Hematopoietic multipotent progenitor cell treated with erythropoietin and hydrocortisone succinate and interleukin-3 and kit ligand, for 15 days (in vitro differentiated cells): Measurements from ENCODE around the gene NOL4L.

Experiments used
- DNase-seq: peaks from one replicate; pipeline ENCODE4 v3.0.0-alpha.2; 2015; ENCODE audit warnings: low spot score

The NOL4L gene

GRCh38 chr20:32483351-32484224 lies 101.5 kb downstream of the NOL4L start:
- DNase-seq = no peak

GRCh38 chr20:32482442-32483261 lies 102.5 kb downstream of the NOL4L start:
- no peak for DNase-seq

GRCh38 chr20:32482143-32482441 lies 103.0 kb downstream of the NOL4L start:
- no peak for DNase-seq

DNA sequence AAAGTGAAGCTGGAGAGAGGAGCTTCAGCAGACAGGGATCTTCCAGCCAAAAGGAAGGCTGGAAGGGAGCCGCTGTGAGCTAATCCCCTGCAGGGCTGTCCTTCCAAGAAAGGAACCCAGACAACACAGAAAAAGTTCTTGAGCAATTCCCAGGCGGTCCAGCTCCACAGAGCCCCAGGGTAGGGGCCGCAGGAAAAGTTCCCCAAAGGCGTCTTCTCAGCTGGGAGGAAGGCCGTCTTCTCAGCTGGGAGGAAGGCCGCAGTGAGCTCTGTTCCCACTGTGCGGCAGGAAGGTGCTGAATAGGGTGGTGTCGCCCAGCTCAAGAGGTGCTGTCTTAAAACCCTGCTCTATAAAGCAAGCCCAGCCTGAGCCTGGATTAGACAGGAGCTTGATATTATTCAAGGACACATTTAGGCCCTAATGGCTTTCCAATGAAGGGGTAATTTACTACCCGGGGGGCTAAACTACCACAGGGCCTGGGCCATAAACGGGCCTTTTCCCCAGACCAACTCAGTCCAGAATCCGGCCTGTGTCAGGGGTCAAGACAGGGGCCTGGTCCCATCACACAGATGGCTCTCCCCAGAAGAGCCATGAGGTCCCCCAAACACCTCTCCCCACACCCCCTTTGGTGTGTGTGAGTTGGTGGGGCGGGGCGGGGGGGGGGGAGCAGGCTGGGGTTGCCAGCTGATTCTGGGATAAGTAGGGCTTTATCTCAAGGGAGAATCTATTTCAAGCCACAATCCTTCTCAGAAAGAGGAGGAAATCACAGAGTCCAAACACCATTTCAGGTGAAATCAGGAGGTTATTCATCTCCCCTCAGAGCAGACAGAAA lies 103.6 kb downstream of the NOL4L start:
- DNase-seq = no peak

GRCh38 chr20:32480371-32481241 lies 104.5 kb downstream of the NOL4L start:
- no peak for DNase-seq

DNA sequence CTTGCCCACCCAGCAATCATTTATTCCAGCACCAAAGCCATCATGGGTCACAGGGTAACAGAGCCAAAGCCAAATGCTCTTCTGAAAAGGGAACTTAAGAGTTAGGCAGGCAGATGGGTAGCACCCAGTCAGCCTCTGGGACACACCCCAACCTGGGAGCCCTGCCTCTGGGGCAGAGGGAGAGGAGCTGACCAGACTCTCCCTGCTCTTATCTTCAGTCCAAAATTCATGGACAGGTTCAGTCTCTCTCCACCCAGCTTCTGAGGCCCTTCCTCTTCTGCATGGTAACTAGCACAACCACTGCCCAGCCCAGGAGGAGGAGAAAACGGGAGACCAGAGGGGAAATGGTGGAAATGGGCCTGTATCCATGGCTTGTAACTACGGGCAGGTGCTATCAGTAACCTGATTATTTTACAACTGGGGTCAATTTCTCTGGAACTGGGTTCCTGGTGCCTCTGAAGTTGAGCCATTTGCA lies 105.4 kb downstream of the NOL4L start:
- DNase-seq = no peak

DNA sequence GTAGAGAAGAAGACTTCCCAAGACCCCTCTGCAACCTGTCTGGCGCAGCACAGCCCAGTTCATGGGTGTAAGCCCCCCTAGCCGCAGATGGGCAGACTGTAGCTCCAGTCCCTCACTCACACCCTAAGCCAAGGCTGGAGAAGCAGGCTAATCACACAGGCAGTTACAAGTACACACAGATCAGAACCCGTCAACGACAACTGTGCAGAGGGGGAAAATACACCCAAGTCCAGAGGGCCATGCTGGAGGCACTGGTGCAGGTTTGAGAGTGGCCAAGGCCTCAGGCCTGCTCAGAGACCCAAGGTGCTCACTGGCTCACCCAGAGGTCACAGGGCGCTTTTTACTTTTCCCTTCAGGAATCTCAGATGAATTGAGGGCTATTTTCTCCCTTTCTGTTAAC lies 106.1 kb downstream of the NOL4L start:
- DNase-seq = no peak

DNA sequence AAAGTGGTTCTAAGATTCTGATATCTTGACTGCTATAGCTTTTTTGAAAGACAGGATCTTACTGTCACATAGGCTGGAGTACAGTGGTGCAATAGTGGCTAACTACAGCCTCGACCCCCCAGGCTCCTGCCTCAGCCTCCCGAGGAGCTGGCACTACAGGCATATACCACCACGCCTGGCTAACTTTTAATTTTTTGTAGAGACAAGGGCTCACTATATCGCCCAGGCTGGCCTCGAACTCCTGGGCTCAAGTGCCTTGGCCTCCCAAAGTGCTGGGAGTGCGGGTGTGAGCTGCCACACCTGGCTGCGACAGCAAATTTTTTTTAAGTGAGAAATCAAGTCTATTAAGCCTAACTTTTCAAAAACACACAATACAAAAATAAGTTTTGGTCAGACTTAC lies 106.6 kb downstream of the NOL4L start:
- DNase-seq = no peak

DNA sequence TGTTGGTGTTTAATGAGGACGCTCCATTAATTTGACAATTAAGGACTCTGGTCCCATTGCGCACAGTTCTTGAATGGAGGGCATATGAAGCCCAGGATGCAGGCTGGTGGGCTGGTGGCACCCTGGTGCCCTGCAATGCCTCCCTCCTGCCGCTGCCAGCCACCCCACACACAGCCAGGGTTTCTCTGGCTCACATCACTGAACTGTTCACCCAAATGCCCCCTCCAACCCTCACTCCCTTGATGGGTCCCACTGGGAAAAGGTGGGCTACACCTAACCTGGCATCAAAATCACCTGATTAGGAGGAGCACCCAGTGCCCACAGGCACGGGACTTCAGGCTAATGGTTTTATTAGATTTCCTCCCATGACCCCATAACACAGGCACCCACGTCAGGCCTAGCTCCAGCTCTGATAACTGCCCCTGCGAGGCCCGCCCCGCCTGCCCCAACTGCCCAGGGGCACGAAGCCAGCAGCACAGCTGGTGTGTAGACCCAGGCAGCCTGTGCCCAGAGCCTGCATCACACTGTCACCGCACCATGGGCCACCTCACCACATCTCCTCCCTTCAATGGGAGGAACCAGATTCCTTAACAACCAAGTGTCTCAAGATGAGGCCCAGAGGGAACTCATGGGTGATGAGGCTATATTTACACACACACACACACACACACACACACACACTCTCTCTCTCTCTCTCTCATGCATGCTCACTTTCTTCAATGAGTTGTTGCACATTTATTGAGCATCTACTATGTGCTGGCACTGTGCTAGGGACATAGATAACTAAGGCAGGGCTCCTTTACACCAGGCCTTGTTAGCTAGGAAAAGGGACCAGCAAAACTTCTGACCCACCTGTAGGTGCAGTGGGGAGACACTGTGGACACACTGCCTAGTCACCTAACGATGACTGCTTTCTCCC lies 107.3 kb downstream of the NOL4L start:
- peak; percentile 48 for DNase-seq

GRCh38 chr20:32476684-32477593 lies 108.2 kb downstream of the NOL4L start:
- DNase-seq = peak; percentile 52

DNA sequence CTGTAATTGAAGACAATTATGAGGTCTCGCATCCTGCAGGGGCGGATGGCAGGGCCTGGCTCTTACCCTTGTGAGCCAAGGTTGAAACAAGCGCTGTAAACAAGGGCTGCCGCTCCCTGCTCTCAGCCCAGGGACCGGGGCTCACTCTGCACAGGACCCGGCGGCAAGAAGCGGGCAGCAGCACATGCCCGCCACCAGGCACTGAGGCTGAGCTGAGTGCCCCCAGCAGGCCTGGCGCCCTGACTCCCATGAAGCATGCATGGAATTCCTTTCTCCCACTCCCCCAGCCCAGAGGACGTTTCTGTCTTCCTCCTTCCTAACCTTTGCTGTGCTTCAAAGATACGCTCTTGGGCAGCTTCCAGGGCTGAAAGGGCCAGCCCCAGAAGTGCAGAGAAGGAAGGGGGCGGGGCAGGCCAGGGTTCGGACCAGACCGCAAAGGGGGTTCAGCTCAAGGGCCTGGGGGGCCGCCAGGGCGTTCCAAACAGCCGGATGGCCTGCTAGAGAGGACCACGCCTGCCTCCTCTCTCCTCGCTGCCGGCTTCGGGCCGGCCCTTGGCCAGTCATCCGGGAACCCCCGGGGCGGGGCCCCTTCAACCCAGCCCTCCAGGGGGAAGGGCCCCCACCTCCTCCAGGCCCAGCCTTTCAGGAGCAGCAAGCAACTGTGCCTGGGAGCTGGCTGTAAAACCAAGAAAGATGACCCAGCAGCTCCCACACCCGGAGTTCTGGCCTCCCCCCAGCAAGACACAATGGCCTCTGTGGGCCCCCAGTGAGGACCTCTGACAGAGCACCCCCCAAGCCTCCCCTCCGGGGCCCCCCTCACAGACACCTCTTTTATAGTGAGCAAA lies 109.9 kb downstream of the NOL4L start:
- DNase-seq = peak; percentile 41

DNA sequence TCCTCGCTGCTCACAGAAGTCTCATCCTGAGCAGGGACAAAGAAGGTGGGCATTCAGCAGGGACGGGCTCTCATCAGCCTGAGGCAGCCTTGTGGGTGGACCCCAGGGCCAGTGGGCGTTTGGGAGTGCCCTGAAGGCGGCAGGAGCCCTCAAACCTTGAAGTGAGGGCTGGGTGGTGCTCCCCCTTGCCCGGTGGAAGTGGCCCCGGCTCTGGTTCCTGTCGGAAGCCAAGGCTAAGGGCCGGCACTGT lies 110.5 kb downstream of the NOL4L start:
- DNase-seq = no peak

DNA sequence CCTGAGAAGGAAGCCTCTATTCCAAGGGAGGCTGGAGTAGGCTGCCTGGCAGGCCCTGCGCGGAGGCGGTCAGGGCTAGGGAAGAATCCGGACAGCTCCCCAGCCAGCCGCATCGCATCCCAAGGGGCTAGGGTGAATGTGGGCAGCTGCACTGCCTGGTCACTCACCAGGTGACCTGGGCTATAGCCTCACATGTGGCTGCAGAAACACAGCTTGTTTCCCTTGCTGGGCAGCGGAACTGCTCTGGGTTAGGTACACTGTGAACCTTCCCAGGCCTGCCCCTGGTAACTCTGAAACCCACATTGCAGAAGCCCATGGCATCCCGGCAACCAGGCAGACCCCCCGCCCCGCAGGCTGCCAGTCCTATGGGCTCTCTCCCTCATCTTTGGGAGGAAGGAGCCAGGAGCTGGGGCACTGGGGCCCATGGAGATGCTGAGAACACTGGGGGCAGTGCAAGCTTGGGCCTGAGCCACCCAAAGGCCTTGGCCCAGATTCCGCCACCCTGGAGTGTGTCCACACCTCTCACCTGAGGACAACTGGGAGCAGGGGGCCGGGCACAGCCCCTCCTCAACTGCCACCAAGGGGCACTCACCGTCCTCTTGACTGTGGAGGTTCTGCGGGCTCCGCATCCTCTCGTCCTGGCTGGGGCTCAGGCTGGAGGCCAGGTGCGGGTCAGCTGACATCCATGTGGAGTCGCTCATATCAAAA lies 111.0 kb downstream of the NOL4L start:
- DNase-seq = no peak

DNA sequence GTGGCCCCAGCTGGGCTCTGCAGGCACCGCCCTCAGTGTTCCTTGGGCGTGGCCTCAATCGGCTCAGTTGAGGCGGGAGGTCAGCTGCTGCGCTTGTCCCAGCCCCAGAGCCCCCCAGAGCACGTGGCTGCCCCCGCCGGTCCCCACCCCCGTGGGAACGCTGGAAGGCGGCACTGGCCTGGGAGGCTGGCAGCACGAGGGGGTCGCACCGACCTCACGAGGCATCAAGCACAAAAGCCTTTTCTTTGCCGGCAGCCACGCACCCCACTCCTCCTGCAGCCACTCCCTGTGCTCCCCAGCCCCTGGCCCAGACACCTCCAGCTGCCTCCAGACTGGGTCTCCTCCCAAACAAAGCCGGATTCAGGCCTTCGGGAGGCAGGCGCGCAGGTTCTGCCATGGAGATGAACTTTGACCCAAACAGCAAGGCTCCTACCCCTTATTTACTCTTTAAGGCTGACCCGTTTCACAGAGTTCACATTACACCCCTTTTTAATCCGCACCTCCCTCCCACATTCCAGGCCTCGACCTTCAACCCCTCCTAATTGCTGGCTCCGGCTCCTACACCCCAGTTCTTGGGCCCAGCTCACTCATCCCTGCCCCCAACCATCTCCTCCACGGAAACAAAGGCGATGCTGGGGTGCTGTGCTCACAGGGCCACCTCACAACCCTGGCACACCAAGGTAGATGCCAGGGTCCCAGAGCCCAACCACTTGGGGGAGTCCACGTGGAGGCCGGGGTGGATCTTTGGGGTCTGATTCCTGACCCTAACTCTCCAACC lies 111.7 kb downstream of the NOL4L start:
- no peak for DNase-seq

- DNase-seq = no peak
These were observed 112.4 kb downstream of the NOL4L start for GRCh38 chr20:32472581-32473207.

DNA sequence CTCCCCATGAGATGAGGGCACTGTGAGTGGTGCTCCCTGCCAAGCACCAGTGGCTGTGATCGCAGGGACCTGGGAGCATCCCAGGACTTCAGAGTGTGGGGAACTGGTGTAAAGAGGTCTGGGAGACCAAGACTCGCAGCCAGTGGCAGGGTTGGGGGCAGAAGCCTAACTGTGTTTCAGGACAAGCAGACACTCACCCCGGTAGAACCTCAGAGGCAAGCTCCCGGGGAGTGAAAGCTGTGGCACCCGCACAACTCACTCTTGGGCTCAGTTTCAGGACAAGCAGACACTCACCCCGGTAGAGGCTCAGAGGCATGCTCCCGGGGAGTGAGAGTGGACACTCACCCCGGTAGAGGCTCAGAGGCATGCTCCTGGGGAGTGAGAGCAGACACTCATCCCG lies 114.2 kb downstream of the NOL4L start:
- DNase-seq = no peak
